ENCODE data around the gene FAM163B. TPM values are rescaled to one million over a fixed set of nuclear protein-coding genes. Genes with fewer than 3 reads are reported as not detected.

The FAM163B gene
- total and polyA plus RNA-seq, 2 experiments from 2014 or later, result 0.60 to 1.3 TPM

DNA sequence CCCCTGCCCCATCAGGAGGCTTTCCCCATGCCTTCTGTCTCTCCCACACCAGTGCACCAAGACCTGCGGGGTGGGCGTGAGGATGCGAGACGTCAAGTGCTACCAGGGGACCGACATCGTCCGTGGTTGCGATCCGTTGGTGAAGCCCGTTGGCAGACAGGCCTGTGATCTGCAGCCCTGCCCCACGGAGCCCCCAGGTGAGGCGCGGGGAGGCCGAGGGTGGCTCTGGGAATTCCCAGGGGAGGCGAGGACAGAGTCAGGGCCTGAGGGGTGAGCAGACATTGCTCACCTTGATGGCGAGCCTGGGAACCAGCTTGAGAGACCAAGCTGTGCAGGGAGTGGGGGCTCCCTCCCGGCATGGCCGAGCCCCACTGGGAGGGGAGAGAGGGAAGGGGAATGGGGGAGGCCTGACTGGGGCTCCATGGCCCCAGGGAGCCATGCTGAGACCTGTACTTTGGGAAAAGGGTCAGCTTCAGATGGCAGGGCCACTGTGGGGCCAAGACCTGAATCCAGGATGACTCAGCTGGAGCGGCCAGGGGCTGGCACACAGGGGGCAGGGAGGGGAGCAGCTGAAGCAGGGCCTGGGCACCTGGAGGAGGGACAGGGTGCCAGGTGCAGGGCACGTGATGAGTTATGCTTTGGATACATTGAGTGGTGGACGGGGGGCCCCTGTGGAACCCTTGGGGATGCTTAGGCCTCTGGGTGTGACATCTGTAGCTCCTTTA is 35.2 kb downstream of the FAM163B start:
- H3K27ac ChIP-seq (ENCODE audit: low read depth), result no peak overlapping the region
- H3K79me2 ChIP-seq (replicated peaks; ENCODE audit: insufficient read depth), result no peaks in the 10 kb centered on the region
- no peaks in the 10 kb centered on the region for H3K9me2 ChIP-seq (ENCODE audit: insufficient read depth)
- ATAC-seq, result no peak
- H3K4me2 ChIP-seq, result no peak overlapping the region
- Mint-ChIP-seq H3K36me3 (ENCODE audit: low read depth) (no peaks in the 10 kb centered on the region; the same call in 2 of the 3 replicates), H3K27me3 (ENCODE audit: insufficient read depth, low read depth, poor library complexity) (peaks cover 17% of the 10 kb centered on the region), H3K4me3 (no peak overlapping the region), H3K27ac (no peak overlapping the region), H3K4me1 (peaks cover 19% of the 10 kb centered on the region), H3K9me3 (no peaks in the 10 kb centered on the region)
- H2AFZ ChIP-seq, result no peak overlapping the region
- TF ChIP-seq, protein P1, sequence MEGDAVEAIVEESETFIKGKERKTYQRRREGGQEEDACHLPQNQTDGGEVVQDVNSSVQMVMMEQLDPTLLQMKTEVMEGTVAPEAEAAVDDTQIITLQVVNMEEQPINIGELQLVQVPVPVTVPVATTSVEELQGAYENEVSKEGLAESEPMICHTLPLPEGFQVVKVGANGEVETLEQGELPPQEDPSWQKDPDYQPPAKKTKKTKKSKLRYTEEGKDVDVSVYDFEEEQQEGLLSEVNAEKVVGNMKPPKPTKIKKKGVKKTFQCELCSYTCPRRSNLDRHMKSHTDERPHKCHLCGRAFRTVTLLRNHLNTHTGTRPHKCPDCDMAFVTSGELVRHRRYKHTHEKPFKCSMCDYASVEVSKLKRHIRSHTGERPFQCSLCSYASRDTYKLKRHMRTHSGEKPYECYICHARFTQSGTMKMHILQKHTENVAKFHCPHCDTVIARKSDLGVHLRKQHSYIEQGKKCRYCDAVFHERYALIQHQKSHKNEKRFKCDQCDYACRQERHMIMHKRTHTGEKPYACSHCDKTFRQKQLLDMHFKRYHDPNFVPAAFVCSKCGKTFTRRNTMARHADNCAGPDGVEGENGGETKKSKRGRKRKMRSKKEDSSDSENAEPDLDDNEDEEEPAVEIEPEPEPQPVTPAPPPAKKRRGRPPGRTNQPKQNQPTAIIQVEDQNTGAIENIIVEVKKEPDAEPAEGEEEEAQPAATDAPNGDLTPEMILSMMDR (conservative IDR thresholded peaks at IDR 0.05; ENCODE audit: low read depth in 2 of 2), result no peak
- TF ChIP-seq STAT1 (IDR thresholded peaks at IDR 0.05; ENCODE audit: unreplicated experiment), result no peak
- no peak for TF ChIP-seq NANOG (IDR thresholded peaks at IDR 0.05; ENCODE audit: borderline replicate concordance)
- TF ChIP-seq, protein P2, sequence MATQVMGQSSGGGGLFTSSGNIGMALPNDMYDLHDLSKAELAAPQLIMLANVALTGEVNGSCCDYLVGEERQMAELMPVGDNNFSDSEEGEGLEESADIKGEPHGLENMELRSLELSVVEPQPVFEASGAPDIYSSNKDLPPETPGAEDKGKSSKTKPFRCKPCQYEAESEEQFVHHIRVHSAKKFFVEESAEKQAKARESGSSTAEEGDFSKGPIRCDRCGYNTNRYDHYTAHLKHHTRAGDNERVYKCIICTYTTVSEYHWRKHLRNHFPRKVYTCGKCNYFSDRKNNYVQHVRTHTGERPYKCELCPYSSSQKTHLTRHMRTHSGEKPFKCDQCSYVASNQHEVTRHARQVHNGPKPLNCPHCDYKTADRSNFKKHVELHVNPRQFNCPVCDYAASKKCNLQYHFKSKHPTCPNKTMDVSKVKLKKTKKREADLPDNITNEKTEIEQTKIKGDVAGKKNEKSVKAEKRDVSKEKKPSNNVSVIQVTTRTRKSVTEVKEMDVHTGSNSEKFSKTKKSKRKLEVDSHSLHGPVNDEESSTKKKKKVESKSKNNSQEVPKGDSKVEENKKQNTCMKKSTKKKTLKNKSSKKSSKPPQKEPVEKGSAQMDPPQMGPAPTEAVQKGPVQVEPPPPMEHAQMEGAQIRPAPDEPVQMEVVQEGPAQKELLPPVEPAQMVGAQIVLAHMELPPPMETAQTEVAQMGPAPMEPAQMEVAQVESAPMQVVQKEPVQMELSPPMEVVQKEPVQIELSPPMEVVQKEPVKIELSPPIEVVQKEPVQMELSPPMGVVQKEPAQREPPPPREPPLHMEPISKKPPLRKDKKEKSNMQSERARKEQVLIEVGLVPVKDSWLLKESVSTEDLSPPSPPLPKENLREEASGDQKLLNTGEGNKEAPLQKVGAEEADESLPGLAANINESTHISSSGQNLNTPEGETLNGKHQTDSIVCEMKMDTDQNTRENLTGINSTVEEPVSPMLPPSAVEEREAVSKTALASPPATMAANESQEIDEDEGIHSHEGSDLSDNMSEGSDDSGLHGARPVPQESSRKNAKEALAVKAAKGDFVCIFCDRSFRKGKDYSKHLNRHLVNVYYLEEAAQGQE (IDR thresholded peaks at IDR 0.05; ENCODE audit: unreplicated experiment), result no peak
- no peak for TF ChIP-seq JUNB (IDR thresholded peaks at IDR 0.05; ENCODE audit: unreplicated experiment)
- H4K20me1 ChIP-seq (replicated peaks; ENCODE audit: insufficient read depth), result no peaks in the 10 kb centered on the region
- DNase-seq (ENCODE audit: low spot score), result no peak
- H3K4me3 ChIP-seq, result no peak overlapping the region
- H3F3A ChIP-seq (replicated peaks; ENCODE audit: low read depth), result no peaks in the 10 kb centered on the region
- no peaks in the 10 kb centered on the region for H3K36me3 ChIP-seq (ENCODE audit: insufficient read depth)
- no peaks in the 10 kb centered on the region for H3K27me3 ChIP-seq (ENCODE audit: insufficient read depth)
- H3K4me1 ChIP-seq (ENCODE audit: insufficient read depth), result no peaks in the 10 kb centered on the region

DNA sequence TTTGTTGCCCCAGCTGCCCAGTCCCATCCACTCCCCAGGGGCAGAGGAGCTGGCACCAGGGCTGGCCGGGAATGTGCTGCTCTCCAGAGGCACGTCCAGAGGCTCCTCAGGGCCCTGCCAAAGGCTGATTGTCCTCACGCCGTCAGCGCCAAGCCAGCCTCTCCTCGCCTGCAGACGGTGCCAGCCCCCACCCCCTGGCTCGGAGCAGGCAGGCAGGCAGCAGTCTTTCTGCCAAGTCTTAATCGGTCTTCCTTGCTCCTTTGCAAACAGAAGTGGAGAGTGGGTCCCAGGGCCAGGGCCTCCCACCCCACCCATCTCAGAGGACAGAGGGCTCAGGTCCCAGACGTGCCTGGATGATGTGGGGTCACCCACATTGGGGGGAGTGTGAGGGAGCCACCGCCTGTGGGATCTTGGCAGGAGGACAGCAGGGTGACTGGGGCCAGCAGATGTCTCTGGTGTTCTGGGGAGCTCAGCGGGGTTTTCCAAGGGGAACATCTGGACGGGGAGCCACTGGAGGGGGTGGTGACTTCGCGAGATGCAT is 36.3 kb downstream of the FAM163B start:
- Histone ChIP-seq H4K20me1 (replicated peaks; ENCODE audit: insufficient read depth) (no peaks in the 10 kb centered on the region), H2AFZ (no peak overlapping the region), H3K4me1 (ENCODE audit: insufficient read depth) (no peaks in the 10 kb centered on the region), H3F3A (replicated peaks; ENCODE audit: low read depth) (no peaks in the 10 kb centered on the region), H3K79me2 (replicated peaks; ENCODE audit: insufficient read depth) (no peaks in the 10 kb centered on the region), H3K9me2 (ENCODE audit: insufficient read depth) (no peaks in the 10 kb centered on the region), H3K4me2 (no peak overlapping the region), H3K27me3 (ENCODE audit: insufficient read depth) (no peaks in the 10 kb centered on the region), H3K36me3 (ENCODE audit: insufficient read depth) (no peaks in the 10 kb centered on the region), H3K27ac (ENCODE audit: low read depth) (no peak overlapping the region), H3K4me3 (no peak overlapping the region)
- DNase-seq (ENCODE audit: low spot score) (no peak), ATAC-seq (no peak)
- no peak overlapping the region for H3K4me3 Mint-ChIP-seq
- H3K27ac Mint-ChIP-seq, result no peak overlapping the region
- H3K9me3 Mint-ChIP-seq, result no peaks in the 10 kb centered on the region
- H3K4me1 Mint-ChIP-seq, result peaks cover 19% of the 10 kb centered on the region
- peaks cover 12% of the 10 kb centered on the region for H3K27me3 Mint-ChIP-seq (ENCODE audit: insufficient read depth, low read depth, poor library complexity)
- no peaks in the 10 kb centered on the region; the same call in 2 of the 3 replicates for H3K36me3 Mint-ChIP-seq (ENCODE audit: low read depth)
- no peak for TF ChIP-seq POLR2AphosphoS5 (IDR thresholded peaks at IDR 0.05; ENCODE audit: low read depth)
- no peak for TF ChIP-seq EZH2 (IDR thresholded peaks at IDR 0.05; ENCODE audit: low read depth, unreplicated experiment)
- no peak for TF ChIP-seq ZNF331 (CRISPR knock-in tag; IDR thresholded peaks at IDR 0.05; ENCODE audit: low read depth)
- no peak for TF ChIP-seq CREB1 (CRISPR knock-in tag; IDR thresholded peaks at IDR 0.05; ENCODE audit: low read depth)
- TF ChIP-seq, protein P2 (IDR thresholded peaks at IDR 0.05; ENCODE audit: unreplicated experiment), result no peak
- TF ChIP-seq STAT1 (IDR thresholded peaks at IDR 0.05; ENCODE audit: unreplicated experiment), result no peak
- TF ChIP-seq ZNF114 (CRISPR knock-in tag; IDR thresholded peaks at IDR 0.05), result no peak
- TF ChIP-seq, protein P1 (conservative IDR thresholded peaks at IDR 0.05; ENCODE audit: low read depth in 2 of 2), result no peak
- TF ChIP-seq JUNB (IDR thresholded peaks at IDR 0.05; ENCODE audit: unreplicated experiment), result no peak
